ENCODE data around the gene BBS1.

The BBS1 gene

DNA sequence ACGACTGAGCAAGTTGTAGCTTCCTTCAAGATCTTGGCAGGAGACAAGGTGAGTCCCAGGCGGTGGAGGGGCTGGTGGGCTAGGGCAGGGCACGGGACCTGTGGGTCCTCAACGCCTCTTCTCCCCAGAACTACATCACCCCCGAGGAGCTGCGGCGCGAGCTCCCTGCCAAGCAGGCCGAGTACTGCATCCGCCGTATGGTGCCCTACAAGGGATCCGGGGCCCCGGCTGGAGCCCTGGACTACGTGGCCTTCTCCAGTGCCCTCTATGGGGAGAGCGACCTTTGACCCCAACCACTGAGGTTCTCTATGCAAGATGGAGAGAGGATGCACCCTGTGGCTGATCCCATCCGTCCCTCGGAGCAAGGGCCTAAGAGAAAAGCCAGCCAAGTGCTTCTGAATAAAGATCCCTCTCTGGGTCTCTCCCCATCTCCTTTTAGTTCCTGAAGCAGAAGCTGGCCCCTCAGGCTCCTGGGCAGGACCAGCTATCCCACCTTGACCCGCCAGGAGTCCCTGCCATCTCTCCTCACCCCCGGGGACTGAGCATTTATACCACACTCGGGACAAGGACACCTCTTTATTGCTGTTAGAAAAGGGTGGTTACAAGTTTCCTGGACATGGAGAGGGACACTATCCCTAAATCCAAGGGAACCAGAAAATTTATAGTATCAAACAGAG lies 52.6 kb downstream of the BBS1 start:
- H3K27ac ChIP-seq = no peak overlapping the region
- TF ChIP-seq, protein P1, sequence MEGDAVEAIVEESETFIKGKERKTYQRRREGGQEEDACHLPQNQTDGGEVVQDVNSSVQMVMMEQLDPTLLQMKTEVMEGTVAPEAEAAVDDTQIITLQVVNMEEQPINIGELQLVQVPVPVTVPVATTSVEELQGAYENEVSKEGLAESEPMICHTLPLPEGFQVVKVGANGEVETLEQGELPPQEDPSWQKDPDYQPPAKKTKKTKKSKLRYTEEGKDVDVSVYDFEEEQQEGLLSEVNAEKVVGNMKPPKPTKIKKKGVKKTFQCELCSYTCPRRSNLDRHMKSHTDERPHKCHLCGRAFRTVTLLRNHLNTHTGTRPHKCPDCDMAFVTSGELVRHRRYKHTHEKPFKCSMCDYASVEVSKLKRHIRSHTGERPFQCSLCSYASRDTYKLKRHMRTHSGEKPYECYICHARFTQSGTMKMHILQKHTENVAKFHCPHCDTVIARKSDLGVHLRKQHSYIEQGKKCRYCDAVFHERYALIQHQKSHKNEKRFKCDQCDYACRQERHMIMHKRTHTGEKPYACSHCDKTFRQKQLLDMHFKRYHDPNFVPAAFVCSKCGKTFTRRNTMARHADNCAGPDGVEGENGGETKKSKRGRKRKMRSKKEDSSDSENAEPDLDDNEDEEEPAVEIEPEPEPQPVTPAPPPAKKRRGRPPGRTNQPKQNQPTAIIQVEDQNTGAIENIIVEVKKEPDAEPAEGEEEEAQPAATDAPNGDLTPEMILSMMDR (conservative IDR thresholded peaks at IDR 0.05) = no peak
- TF ChIP-seq ZFX (IDR thresholded peaks at IDR 0.05) = no peak

DNA sequence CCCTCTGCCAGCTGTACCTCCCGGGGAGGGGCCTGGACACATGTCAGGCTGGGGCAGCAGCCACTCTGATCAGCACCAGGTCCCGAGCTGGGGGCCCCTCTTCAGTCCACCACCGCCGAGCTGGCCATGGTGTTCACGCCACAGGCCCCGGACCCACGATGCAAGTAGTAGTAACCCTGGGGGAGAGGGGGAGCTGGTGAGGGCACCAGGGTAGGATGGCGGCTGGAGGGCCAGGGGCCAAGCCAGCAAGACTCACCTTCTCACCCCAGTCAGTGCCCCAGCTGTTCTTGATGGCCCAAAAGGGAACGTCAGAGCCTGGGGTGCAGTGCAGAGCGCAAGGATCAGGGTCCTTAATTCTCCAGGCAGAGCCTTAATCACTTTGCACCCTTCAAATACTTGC lies 53.4 kb downstream of the BBS1 start:
- TF ChIP-seq, protein P1 (conservative IDR thresholded peaks at IDR 0.05) = no peak
- no peak for TF ChIP-seq ZFX (IDR thresholded peaks at IDR 0.05)
- no peak overlapping the region for H3K27ac ChIP-seq

DNA sequence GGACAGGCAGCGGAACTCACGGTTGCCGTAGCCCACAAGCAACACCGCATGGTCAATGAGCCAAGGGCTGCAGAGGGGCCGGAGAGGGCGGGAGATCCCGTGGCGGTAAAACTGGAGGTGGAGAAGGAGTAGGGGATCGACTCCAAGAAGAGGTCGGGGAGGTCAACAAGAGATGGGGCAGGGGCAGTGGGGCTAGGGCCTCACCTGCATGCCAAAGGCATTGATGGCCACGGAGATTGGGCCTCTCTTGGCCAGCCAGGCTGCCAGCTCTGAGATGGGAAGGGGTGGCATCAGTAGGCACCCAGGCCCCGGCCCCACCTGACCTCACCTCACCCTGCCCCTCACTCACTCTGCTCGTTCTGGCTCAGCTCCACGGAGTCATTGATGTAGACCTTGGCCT lies 54.1 kb downstream of the BBS1 start:
- H3K27ac ChIP-seq = no peak overlapping the region
- TF ChIP-seq, protein P1 (conservative IDR thresholded peaks at IDR 0.05) = no peak
- no peak for TF ChIP-seq ZFX (IDR thresholded peaks at IDR 0.05)

DNA sequence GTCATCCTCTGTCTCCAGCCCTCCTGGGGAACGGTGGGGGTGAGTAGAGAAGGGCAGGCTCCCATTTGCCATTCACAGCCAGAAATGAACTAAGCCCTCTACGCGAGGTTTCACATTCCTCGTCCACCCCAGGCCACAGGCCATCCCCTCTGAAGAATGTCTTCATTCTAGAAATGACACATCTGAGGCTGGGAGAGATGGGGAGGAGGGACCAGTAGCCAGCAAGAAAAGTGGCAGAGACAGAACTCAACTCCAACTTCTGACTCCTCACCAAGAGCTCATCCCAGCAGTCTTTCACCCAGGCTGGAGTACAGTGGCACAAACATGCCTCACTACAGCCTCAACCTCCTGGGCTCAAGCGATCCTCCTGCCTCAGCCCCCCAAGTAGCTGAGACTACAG lies 54.5 kb downstream of the BBS1 start:
- no peak for TF ChIP-seq ZFX (IDR thresholded peaks at IDR 0.05)
- TF ChIP-seq, protein P1 (conservative IDR thresholded peaks at IDR 0.05) = no peak
- no peak overlapping the region for H3K27ac ChIP-seq

DNA sequence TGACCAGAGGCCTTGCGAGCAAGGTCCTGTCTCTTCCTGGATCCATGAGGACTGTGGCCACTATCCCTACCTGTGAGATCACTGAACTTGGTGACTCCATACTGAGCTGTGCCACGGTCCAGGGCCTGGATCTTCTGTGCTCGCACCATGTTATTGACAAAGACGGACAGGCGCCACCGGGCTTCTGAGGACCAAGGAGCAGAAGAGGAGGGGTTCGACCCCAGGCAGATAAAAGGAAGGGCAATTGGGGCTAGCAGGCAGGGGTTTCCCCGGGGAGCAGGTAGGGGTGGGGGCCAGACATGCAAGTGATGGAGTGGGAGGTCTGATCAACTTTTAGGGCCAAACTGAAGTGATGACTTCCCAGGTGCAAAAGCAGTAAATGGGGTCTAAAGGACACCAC lies 55.8 kb downstream of the BBS1 start:
- no peak overlapping the region for H3K27ac ChIP-seq
- no peak for TF ChIP-seq ZFX (IDR thresholded peaks at IDR 0.05)
- TF ChIP-seq, protein P1 (conservative IDR thresholded peaks at IDR 0.05) = no peak

DNA sequence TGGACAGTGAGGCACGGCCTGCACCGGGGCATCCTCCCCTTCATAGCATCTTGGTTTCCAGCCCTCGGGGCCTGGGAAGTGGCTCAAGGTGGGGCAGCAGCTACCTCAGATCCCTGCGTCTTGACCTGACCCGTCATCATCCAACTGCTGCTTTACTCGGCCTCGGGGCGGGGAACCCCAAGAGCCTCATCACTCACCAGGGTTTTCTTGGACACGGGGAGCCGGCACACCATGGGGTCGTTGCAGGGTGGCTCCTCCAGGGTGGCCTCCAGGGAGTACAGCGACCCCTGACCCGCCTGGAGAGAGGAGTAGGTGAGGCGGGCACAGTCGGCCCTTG lies 57.3 kb downstream of the BBS1 start:
- H3K27ac ChIP-seq = peak overlapping the region; percentile 76
- no peak for TF ChIP-seq ZFX (IDR thresholded peaks at IDR 0.05)
- TF ChIP-seq, protein P1 (conservative IDR thresholded peaks at IDR 0.05) = no peak

DNA sequence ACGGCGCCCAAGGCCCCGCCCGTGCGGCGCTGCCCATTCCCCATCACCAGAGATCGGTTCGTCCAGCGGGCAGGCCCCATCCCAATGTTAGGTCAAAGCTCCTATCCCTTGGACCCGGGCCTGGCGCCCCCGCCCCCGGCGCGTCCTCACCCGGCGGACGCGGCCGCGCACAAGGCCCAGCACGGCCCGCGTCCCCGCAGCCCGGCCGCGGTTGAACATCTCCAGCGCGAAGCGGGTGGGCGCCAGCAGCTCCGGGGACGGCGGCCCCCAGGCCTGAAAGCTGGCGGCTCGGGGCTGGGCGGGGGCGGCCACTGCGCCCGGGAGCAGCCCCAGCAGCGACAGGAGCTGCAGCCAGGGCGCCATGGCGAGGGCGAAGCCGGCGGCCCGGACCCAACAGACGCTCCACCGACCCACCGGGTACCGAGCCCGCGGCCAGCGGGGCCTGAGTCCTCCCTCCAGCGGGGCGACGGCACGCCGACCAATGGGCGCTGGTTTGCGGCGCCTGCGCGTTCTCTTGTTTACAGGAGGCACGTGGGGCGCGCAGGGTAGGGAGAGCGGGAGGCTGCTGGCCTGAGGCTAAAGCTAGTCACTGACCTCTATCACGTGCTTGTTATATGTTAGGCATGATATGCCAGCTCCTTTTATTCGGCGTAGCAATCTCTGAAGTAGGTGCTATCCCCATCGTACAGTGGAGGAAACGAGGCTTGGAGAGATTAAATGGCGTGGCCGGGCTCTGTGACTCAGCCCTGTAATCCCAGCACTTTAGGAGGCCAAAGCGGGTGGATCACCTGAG lies 57.9 kb downstream of the BBS1 start, which contains the start of gene CTSF:
Gene CTSF (minus strand): TSS at position 483 of the 793 bp plus-strand sequence. CDS start 120 bp downstream, at position 363.
- peak within 1 kb of the TSS; percentile 76 for H3K27ac ChIP-seq
- TF ChIP-seq ZFX (IDR thresholded peaks at IDR 0.05) = peak; percentile 90; the same call in 1 of the 2 replicates
- TF ChIP-seq, protein P1 (conservative IDR thresholded peaks at IDR 0.05) = no peak

Data from C4-2B (cell line).